HCT116 (cell line): Measurements from ENCODE around the gene NMU. TPM values are rescaled to one million over a fixed set of nuclear protein-coding genes. Genes with fewer than 3 reads are reported as not detected.
"Not testable (repeated sequence)": the region's sequence is repeated elsewhere in the genome, so short reads cannot be mapped to it uniquely, and the experiment has no call there.

ENCODE experiments used
- ATAC-seq: fragments of 200-7000 bp; cut with Tn5 transposase; 2 replicates; pipeline ENCODE4 v1.9.1; 2020; ENCODE audit warnings: mild to moderate bottlenecking, moderate library complexity
- BruUV-seq: library from RNA; stranded (reverse); fragments of 400-500 nt; replicated peaks from 2 replicates; lab custom pipeline; 2021; lab: Mats Ljungman, UMichigan
- CTCF ChIA-PET: fragments of 300-600 bp; sonication (Branson Sonifier 250); formaldehyde crosslinking; loops from one replicate; lab custom pipeline; 2021; ENCODE audit warnings: antibody characterized with exemption; lab: Charles Lee
- POLR2A ChIA-PET: fragments of 300-600, 350-600 bp; sonication (Branson Sonifier 250); formaldehyde crosslinking; loops from one replicate; lab custom pipeline; 2021; ENCODE audit warnings: antibody characterized with exemption; lab: Charles Lee
- RAD21 ChIA-PET, 2 experiments: fragments of 300-600 bp; sonication (Branson Sonifier 250); formaldehyde crosslinking; loops; one replicate each; lab custom pipeline; 2023; ENCODE audit warnings: low total read pairs in 2 of 2; ENCODE audit not compliant: uncharacterized antibody in 2 of 2, unreplicated experiment in 2 of 2, low non-redundant PET in 1 of 2; lab: Charles Lee
- DNase-seq: peaks from one replicate; pipeline ENCODE4 v3.0.0-alpha.2; 2010; ENCODE audit warnings: low read depth, low spot score
- H2AFZ ChIP-seq: fragments of 200-600 bp; shearing (Covaris generic), sonication (generic); 2 replicates; pipeline ENCODE4 v1.6.1; 2017; ENCODE audit warnings: low read depth, mixed run types, mixed read lengths, antibody characterized with exemption, low read length; ENCODE audit not compliant: poor library complexity, severe bottlenecking
- H3K27ac ChIP-seq: 2 replicates; pipeline ENCODE4 v1.5.1; 2012; ENCODE audit warnings: low read depth, low read length
- H3K27me3 ChIP-seq: fragments of 200-600 bp; sonication (generic); 2 replicates; pipeline ENCODE4 v1.6.1; 2016; ENCODE audit warnings: mixed run types, low read length, mixed read lengths; ENCODE audit not compliant: insufficient read depth
- H3K36me3 ChIP-seq, 2 experiments: fragments of 200-500 bp in 1 of 2; fragments of 200-600 bp in 1 of 2; sonication (Bioruptor generic) in 1 of 2; sonication (generic) in 1 of 2; 2 replicates each; pipeline versions ENCODE4 v1.5.1 to v1.6.1; 2014 to 2016; ENCODE audit warnings: low read length in 2 of 2, inconsistent platforms in 1 of 2, mixed read lengths in 1 of 2, mixed run types in 1 of 2; ENCODE audit not compliant: insufficient read depth in 2 of 2, control insufficient read depth in 1 of 2
- H3K4me1 ChIP-seq, 2 experiments: fragments of 200-600 bp in 1 of 2; sonication (generic) in 1 of 2; 2 replicates each; pipeline versions ENCODE4 v1.5.1 to v1.6.1; 2012 to 2017; ENCODE audit warnings: low read length in 2 of 2, inconsistent platforms in 1 of 2, mild to moderate bottlenecking in 1 of 2, mixed read lengths in 1 of 2, mixed run types in 1 of 2, moderate library complexity in 1 of 2; ENCODE audit not compliant: insufficient read depth in 2 of 2, control insufficient read depth in 1 of 2
- H3K4me2 ChIP-seq: fragments of 200-600 bp; sonication (generic); 2 replicates; pipeline ENCODE4 v1.6.1; 2017; ENCODE audit warnings: mixed run types, low read length, mixed read lengths
- H3K4me3 ChIP-seq, 2 experiments: fragments of 200-600 bp in 1 of 2; sonication (generic) in 1 of 2; replicated peaks in 1 of 2; 2 replicates each; pipeline ENCODE4 v1.5.1; 2011 to 2016; ENCODE audit warnings: low read length in 2 of 2, control low read depth in 1 of 2, low read depth in 1 of 2, mild to moderate bottlenecking in 1 of 2, mixed read lengths in 1 of 2, mixed run types in 1 of 2
- H3K79me2 ChIP-seq: fragments of 200-600 bp; sonication (generic); 2 replicates; pipeline ENCODE4 v1.6.1; 2017; ENCODE audit warnings: mild to moderate bottlenecking, mixed run types, low read length, moderate library complexity, mixed read lengths; ENCODE audit not compliant: insufficient read depth
- H3K9ac ChIP-seq: fragments of 200-600 bp; sonication (generic); 2 replicates; pipeline ENCODE4 v1.6.1; 2016; ENCODE audit warnings: low read length, mixed read lengths
- H3K9me2 ChIP-seq: fragments of 200-600 bp; sonication (generic), shearing (Covaris generic); 2 replicates; pipeline ENCODE4 v1.6.1; 2017; ENCODE audit warnings: mixed run types, mild to moderate bottlenecking, moderate library complexity; ENCODE audit not compliant: insufficient read depth
- H3K9me3 ChIP-seq, 2 experiments: fragments of 200-500 bp in 1 of 2; fragments of 200-600 bp in 1 of 2; sonication (Bioruptor generic) in 1 of 2; sonication (generic) in 1 of 2; 2 replicates each; pipeline ENCODE4 v1.6.1; 2014 to 2017; ENCODE audit warnings: low read length in 2 of 2, mixed read lengths in 2 of 2, inconsistent platforms in 1 of 2, low read depth in 1 of 2, mild to moderate bottlenecking in 1 of 2, mixed run types in 1 of 2, moderate library complexity in 1 of 2; ENCODE audit not compliant: control insufficient read depth in 1 of 2, insufficient read depth in 1 of 2
- H4K20me1 ChIP-seq: fragments of 200-600 bp; sonication (generic), shearing (Covaris generic); 2 replicates; pipeline ENCODE4 v1.6.1; 2017; ENCODE audit warnings: mixed run types, mild to moderate bottlenecking, moderate library complexity; ENCODE audit not compliant: insufficient read depth
- CBX3 ChIP-seq: IDR thresholded peaks from 2 replicates; pipeline ENCODE4 v1.6.1; 2012; ENCODE audit warnings: low read depth
- CTCF ChIP-seq, 3 experiments: fragments of 200-600 bp in 1 of 3; sonication (generic) in 1 of 3; IDR thresholded peaks in 2 of 3; conservative IDR thresholded peaks in 1 of 3; 2 replicates each; pipeline ENCODE4 v1.5.1; 2012 to 2017; ENCODE audit warnings: low read depth in 2 of 3, low read length in 2 of 3, antibody characterized with exemption in 1 of 3, borderline replicate concordance in 1 of 3, control low read depth in 1 of 3, mild to moderate bottlenecking in 1 of 3, mixed read lengths in 1 of 3, mixed run types in 1 of 3, moderate library complexity in 1 of 3; ENCODE audit not compliant: insufficient read depth in 1 of 3
- ELF1 ChIP-seq: IDR thresholded peaks from 2 replicates; pipeline ENCODE4 v1.6.1; 2012; ENCODE audit warnings: low read depth, borderline replicate concordance
- SIN3A ChIP-seq: IDR thresholded peaks from 2 replicates; pipeline ENCODE4 v1.6.1; 2012; ENCODE audit warnings: low read depth
- SP1 ChIP-seq: IDR thresholded peaks from 2 replicates; pipeline ENCODE4 v1.6.1; 2012; ENCODE audit warnings: low read depth
- SRF ChIP-seq: IDR thresholded peaks from 2 replicates; pipeline ENCODE4 v1.6.1; 2012; ENCODE audit warnings: low read depth
- TCF7L2 ChIP-seq: IDR thresholded peaks from 2 replicates; pipeline ENCODE4 v1.7.0; 2011; ENCODE audit warnings: borderline replicate concordance, inconsistent platforms; ENCODE audit not compliant: insufficient read depth, insufficient read length; ENCODE audit errors: extremely low read depth
- YY1 ChIP-seq: IDR thresholded peaks from 2 replicates; pipeline ENCODE4 v1.6.1; 2011; ENCODE audit warnings: low read length, low read depth, moderate library complexity, mild to moderate bottlenecking; ENCODE audit not compliant: insufficient replicate concordance; ENCODE audit errors: extremely low read depth
- ZBTB33 ChIP-seq: IDR thresholded peaks from 2 replicates; pipeline ENCODE4 v1.6.1; 2011; ENCODE audit warnings: mild to moderate bottlenecking, low read length, moderate library complexity; ENCODE audit not compliant: insufficient replicate concordance; ENCODE audit errors: extremely low read depth
- ZFX ChIP-seq: fragments of 450-650 bp; IDR thresholded peaks from 2 replicates; pipeline ENCODE4 v1.6.1; 2017
- intact Hi-C: fragments of 100-400 bp; cut with micrococcal nuclease; formaldehyde crosslinking; loops from 2 replicates; pipeline ENCODE4 v1.10.0; 2022
- total RNA-seq: library from RNA; stranded (reverse); gene quantifications from one replicate; pipeline ENCODE4 v1.2.1, GENCODE V29; 2021; ENCODE audit not compliant: unreplicated experiment
- TF ChIP-seq, protein P1 (sequence below): IDR thresholded peaks from 2 replicates; pipeline ENCODE4 v1.6.1; 2012
- TF ChIP-seq, protein P2 (sequence below): IDR thresholded peaks from 2 replicates; pipeline ENCODE4 v1.6.1; 2012

NMU gene
- total RNA-seq, 1 experiment from 2014 or later, result 81.1 TPM

- no TSS peak for BruUV-seq
- Histone ChIP-seq H3K36me3 (peaks cover 5 to 19% of the 10 kb centered on the region in 2 experiments), H3K4me3 (no peak overlapping the region), H3K4me2 (no peak overlapping the region), H3K27me3 (no peaks in the 10 kb centered on the region), H3K4me1 (no peaks in the 10 kb centered on the region)
- ATAC-seq, result no peak
- POLR2A ChIA-PET, result no interaction called here
- TF ChIP-seq SP1 (no peak), ZBTB33 (no peak), TCF7L2 (no peak), SRF (no peak), CTCF (IDR thresholded peaks at IDR 0.05 in 2 of 3, conservative IDR thresholded peaks at IDR 0.05 in 1 of 3; ENCODE audit: borderline replicate concordance in 1 of 3, insufficient read depth in 1 of 3, low read depth in 2 of 3, low read length in 2 of 3) (no peak), YY1 (no peak), ELF1 (no peak), CBX3 (no peak), ZFX (no peak), SIN3A (no peak)
- TF ChIP-seq, protein P1, sequence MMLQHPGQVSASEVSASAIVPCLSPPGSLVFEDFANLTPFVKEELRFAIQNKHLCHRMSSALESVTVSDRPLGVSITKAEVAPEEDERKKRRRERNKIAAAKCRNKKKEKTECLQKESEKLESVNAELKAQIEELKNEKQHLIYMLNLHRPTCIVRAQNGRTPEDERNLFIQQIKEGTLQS, result no peak
- TF ChIP-seq, protein P2, sequence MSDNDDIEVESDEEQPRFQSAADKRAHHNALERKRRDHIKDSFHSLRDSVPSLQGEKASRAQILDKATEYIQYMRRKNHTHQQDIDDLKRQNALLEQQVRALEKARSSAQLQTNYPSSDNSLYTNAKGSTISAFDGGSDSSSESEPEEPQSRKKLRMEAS, result no peak
- TF ChIP-seq, all 23 proteins: peak for 0
- H3K9me3 ChIP-seq, result no peaks in the 10 kb centered on the region
- H3K9me2 ChIP-seq, result no peaks in the 10 kb centered on the region
- H2AFZ ChIP-seq, result no peak overlapping the region
- H3K27ac ChIP-seq, result no peak overlapping the region
- H4K20me1 ChIP-seq, result no peaks in the 10 kb centered on the region
- no peak for DNase-seq
- RAD21 ChIA-PET, result no interaction called here
- peaks cover 28% of the 10 kb centered on the region for H3K79me2 ChIP-seq
- CTCF ChIA-PET, result no interaction called here
- intact Hi-C loops, result no loop called here
- no peak overlapping the region for H3K9ac ChIP-seq
These were observed 10.3 kb downstream of the NMU start for GRCh38 chr4:55625835-55626234.

GRCh38 chr4:55624063-55624462 is 12.0 kb downstream of the NMU start:
- POLR2A ChIA-PET, RAD21 ChIA-PET, H3K9me2 ChIP-seq, H3K27me3 ChIP-seq, BruUV-seq, H3K27ac ChIP-seq, H3K4me2 ChIP-seq, ATAC-seq, H3K4me1 ChIP-seq, CTCF ChIA-PET, DNase-seq, intact Hi-C loops, H3K9me3 ChIP-seq, H3K4me3 ChIP-seq, H4K20me1 ChIP-seq, H3K9ac ChIP-seq, H2AFZ ChIP-seq: not testable (repeated sequence)
- Histone ChIP-seq H3K79me2 (peaks cover 14% of the 10 kb centered on the region), H3K36me3 (peaks cover 5 to 19% of the 10 kb centered on the region in 2 experiments)
